DOHH2 (cell line): ENCODE results near the gene TTYH1.

ENCODE experiments used
- H3F3A ChIP-seq: fragments of 200-600 bp; sonication (generic), shearing (Covaris generic); 2 replicates; pipeline ENCODE4 v1.6.0; 2016; ENCODE audit warnings: antibody characterized with exemption, mild to moderate bottlenecking; ENCODE audit not compliant: control insufficient read depth, insufficient read depth
- H3K27ac ChIP-seq: fragments of 200-600 bp; sonication (generic); 2 replicates; pipeline ENCODE4 v1.5.1; 2014; ENCODE audit warnings: low read depth, mild to moderate bottlenecking, low read length, moderate library complexity
- H3K27me3 ChIP-seq: fragments of 200-600 bp; sonication (generic); 2 replicates; pipeline ENCODE4 v1.6.1; 2014; ENCODE audit warnings: mild to moderate bottlenecking, low read length, mixed read lengths; ENCODE audit not compliant: control insufficient read depth
- H3K36me3 ChIP-seq: fragments of 200-600 bp; sonication (generic); 2 replicates; pipeline ENCODE4 v1.6.1; 2014; ENCODE audit warnings: mild to moderate bottlenecking, low read length, moderate library complexity, mixed read lengths; ENCODE audit not compliant: control insufficient read depth
- H3K4me1 ChIP-seq: fragments of 200-600 bp; sonication (generic); 2 replicates; pipeline ENCODE4 v1.6.1; 2014; ENCODE audit warnings: mild to moderate bottlenecking, low read length, mixed read lengths; ENCODE audit not compliant: control insufficient read depth
- H3K4me2 ChIP-seq: fragments of 200-600 bp; sonication (generic); 2 replicates; pipeline ENCODE4 v1.6.0; 2014; ENCODE audit warnings: mild to moderate bottlenecking, low read length, moderate library complexity
- H3K4me3 ChIP-seq: fragments of 200-600 bp; sonication (generic); 2 replicates; pipeline ENCODE4 v1.5.1; 2014; ENCODE audit warnings: mild to moderate bottlenecking, low read length, mixed read lengths
- H3K79me2 ChIP-seq: fragments of 200-600 bp; sonication (generic); 2 replicates; pipeline ENCODE4 v1.6.1; 2014; ENCODE audit warnings: mild to moderate bottlenecking, low read length, mixed read lengths; ENCODE audit not compliant: control insufficient read depth
- H3K9me2 ChIP-seq: fragments of 200-600 bp; sonication (generic); replicated peaks from 2 replicates; pipeline ENCODE4 v1.6.1; 2014; ENCODE audit warnings: mild to moderate bottlenecking, low read length, mixed read lengths; ENCODE audit not compliant: control insufficient read depth
- H3K9me3 ChIP-seq: fragments of 200-600 bp; sonication (generic); 2 replicates; pipeline ENCODE4 v1.6.1; 2014; ENCODE audit warnings: antibody characterized with exemption, low read length, mixed read lengths; ENCODE audit not compliant: control insufficient read depth, insufficient read depth
- H4K20me1 ChIP-seq: fragments of 200-600 bp; sonication (generic); 2 replicates; pipeline ENCODE4 v1.6.0; 2014; ENCODE audit warnings: low read depth, mild to moderate bottlenecking, antibody characterized with exemption, low read length, moderate library complexity; ENCODE audit not compliant: control insufficient read depth, insufficient read depth
- EZH2phosphoT487 ChIP-seq: fragments of 200-600 bp; sonication (generic); IDR thresholded peaks from 2 replicates; pipeline ENCODE4 v1.6.1; 2017; ENCODE audit warnings: borderline replicate concordance, mild to moderate bottlenecking, antibody characterized with exemption, low read length, moderate library complexity, mixed read lengths
- TF ChIP-seq, protein P1 (sequence below): fragments of 200-600 bp; sonication (generic); IDR thresholded peaks from one replicate; pipeline ENCODE4 v1.5.1; 2014; ENCODE audit warnings: antibody characterized with exemption, mild to moderate bottlenecking, low read depth, low read length; ENCODE audit not compliant: poor library complexity, severe bottlenecking

Gene TTYH1

DNA sequence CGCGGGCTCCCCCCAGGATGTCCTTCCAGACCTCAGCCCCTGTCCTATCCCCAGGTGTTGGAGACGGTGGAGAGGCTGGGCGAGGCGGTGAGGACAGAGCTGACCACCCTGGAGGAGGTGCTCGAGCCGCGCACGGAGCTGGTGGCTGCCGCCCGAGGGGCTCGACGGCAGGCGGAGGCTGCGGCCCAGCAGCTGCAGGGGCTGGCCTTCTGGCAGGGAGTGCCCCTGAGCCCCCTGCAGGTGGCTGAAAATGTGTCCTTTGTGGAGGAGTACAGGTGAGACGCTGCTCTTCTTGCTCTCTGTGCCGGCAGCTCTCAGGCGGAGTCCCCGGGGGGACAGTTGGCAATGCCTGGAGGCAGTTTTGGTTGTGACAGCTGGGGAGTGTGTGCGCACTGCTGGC is 6.9 kb downstream of the TTYH1 start:
- Histone ChIP-seq H3K9me2 (no peaks in the 10 kb centered on the region), H3K27ac (no peak overlapping the region), H3K79me2 (no peaks in the 10 kb centered on the region), H3K4me1 (no peaks in the 10 kb centered on the region), H3K36me3 (no peaks in the 10 kb centered on the region), H4K20me1 (no peaks in the 10 kb centered on the region), H3K27me3 (0 out of 2 replicates have a peak, but pooled peaks cover 2% of the 10 kb centered on the region), H3K4me3 (no peak overlapping the region), H3K4me2 (no peak overlapping the region), H3F3A (no peaks in the 10 kb centered on the region), H3K9me3 (no peaks in the 10 kb centered on the region)
- TF ChIP-seq EZH2phosphoT487: no peak
- TF ChIP-seq, protein P1, sequence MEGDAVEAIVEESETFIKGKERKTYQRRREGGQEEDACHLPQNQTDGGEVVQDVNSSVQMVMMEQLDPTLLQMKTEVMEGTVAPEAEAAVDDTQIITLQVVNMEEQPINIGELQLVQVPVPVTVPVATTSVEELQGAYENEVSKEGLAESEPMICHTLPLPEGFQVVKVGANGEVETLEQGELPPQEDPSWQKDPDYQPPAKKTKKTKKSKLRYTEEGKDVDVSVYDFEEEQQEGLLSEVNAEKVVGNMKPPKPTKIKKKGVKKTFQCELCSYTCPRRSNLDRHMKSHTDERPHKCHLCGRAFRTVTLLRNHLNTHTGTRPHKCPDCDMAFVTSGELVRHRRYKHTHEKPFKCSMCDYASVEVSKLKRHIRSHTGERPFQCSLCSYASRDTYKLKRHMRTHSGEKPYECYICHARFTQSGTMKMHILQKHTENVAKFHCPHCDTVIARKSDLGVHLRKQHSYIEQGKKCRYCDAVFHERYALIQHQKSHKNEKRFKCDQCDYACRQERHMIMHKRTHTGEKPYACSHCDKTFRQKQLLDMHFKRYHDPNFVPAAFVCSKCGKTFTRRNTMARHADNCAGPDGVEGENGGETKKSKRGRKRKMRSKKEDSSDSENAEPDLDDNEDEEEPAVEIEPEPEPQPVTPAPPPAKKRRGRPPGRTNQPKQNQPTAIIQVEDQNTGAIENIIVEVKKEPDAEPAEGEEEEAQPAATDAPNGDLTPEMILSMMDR: no peak

DNA sequence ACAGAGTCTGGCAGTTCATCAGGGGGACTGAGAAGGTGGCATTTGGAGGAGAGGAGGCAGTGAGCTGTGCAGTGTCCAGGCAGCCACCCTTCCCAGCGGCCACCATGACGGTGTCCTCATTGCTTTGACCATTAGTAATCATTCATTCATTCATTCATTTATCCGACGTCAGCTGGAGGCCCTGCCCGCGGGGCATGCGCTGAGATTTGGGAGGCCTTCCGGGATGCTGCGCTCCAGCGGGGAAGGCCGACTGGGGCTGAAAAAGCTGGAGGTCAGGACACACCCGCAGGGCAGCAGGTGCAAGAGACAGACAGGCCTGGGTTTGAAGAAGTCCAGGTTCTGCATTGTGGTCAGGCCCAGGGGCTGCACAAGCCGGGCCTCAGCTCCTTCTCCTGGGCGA is 8.9 kb downstream of the TTYH1 start:
- Histone ChIP-seq H3K4me3 (no peak overlapping the region), H3K27me3 (peaks cover 4% of the 10 kb centered on the region; the same call in 1 of the 2 replicates), H3K4me1 (no peaks in the 10 kb centered on the region), H4K20me1 (no peaks in the 10 kb centered on the region), H3K9me3 (no peaks in the 10 kb centered on the region), H3F3A (no peaks in the 10 kb centered on the region), H3K36me3 (no peaks in the 10 kb centered on the region), H3K9me2 (no peaks in the 10 kb centered on the region), H3K27ac (no peak overlapping the region), H3K4me2 (no peak overlapping the region), H3K79me2 (no peaks in the 10 kb centered on the region)
- TF ChIP-seq, protein P1: no peak
- TF ChIP-seq EZH2phosphoT487: no peak

DNA sequence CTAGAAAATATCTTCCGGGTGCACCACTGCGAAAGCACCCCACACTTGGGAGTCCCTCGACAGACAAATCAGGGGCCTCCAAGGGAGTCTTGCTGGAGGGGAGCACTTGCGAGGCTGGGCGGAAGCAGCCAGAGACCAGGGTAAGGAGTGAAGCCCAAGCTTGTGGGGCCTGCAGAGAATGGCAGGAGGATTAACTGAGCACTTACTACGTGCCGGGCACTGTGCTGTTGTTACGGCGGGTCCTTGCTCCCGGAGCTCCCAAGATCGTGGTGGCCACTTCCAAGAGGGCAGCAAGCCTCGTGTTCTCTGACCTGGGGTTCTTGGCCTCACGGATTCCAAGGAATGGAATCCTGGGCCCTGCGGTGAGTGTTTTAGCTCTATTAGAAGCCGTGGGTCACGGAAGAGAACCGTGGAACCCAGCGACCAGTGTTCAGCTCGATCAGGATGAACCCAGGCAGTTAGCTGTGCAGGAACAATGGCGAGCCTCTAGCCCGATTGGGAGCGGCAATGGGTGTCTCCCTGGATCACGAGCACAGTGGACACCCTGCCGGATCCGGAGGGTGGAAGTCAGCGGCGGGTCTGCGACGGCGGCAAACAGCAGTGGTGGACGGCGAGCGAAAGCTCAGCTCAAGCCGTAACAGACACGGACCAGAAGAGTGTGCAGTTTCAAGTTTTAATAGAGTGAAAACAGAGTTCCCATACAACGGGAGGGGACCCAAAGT is 9.6 kb downstream of the TTYH1 start:
- peaks cover 10% of the 10 kb centered on the region for H3K27me3 ChIP-seq
- no peaks in the 10 kb centered on the region for H3K9me3 ChIP-seq
- no peak overlapping the region for H3K4me3 ChIP-seq
- no peaks in the 10 kb centered on the region for H3K36me3 ChIP-seq
- no peaks in the 10 kb centered on the region for H3K79me2 ChIP-seq
- H4K20me1 ChIP-seq: no peaks in the 10 kb centered on the region
- H3K27ac ChIP-seq: no peak overlapping the region
- no peak overlapping the region for H3K4me2 ChIP-seq
- TF ChIP-seq, protein P1: no peak
- no peak for TF ChIP-seq EZH2phosphoT487
- H3F3A ChIP-seq: no peaks in the 10 kb centered on the region
- H3K9me2 ChIP-seq: no peaks in the 10 kb centered on the region
- no peaks in the 10 kb centered on the region for H3K4me1 ChIP-seq
